Stimulated activated CD4-positive, alpha-beta T cell treated with anti-CD3 and anti-CD28 coated beads, Interleukin-4, amount 100 ng/mL, for 1 hour (primary cell): ENCODE data around the gene EPB41L5.
"Not testable (repeated sequence)": the region's sequence is repeated elsewhere in the genome, so short reads cannot be mapped to it uniquely, and the experiment has no call there.

Experiments used
- DNase-seq: peaks from one replicate; pipeline ENCODE4 v3.0.0-alpha.2; 2020

Gene EPB41L5

DNA sequence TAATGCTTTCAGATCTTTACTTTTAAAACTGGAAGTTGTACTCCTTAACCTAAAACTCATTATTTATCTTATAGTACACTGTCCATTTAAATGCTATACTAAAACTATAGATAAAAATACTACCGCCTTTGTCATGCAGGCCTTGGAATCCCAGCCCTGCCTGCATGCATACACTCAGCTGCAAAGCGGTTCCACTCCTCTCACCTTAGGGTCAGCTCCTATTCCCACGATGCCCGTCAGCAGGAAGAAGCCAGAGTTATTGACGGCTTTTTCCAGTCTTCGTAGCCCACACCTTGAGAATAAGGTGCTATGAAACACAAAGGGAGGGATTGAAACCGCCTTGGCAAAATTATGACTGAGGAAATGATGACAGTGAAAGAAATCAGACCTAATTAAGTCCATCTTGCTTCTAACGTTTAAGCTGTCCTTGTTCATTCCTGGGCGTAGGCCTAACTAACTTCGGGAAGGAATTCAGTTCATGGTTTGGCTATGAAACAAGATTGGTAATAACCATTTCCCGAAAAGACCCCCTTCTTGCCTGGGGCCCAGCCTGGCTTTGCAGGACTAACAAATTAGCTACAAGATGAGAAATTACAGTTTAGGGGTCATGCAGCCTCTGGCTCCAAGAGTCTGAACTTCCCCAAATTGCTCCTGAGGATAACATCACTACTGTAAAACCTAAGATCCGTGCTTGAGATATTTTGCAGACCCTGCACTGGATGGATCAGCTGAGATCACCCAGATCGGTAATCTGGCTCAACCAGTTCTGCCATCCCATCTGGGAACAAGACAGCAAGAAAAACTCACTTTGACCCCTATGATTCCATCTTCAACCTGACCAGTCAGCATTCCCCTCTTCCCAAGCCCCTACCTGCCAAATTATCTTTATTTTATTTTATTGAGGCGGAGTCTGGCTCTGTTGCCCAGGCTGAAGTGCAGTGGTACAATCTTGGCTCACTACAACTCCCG lies 17.1 kb downstream of the EPB41L5 start:
- no peak for DNase-seq

DNA sequence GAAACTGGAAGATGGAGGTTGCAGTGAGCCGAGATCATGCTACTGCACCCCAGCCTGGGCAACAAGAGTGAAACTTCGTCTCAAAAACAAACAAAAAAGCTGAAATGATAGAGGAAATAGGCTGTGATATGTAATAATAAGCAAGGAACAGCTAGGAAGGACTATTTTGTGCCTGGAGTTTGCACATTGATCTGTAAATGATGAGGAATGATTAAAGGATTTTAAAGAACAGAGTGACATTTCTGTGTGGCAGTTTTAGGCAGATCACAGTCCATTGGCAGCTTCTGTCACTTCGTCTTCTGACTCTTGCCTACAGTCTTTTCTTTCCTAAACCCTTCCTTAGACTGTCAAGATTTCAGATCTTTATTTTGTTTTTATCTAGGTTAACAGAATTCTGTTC lies 19.4 kb downstream of the EPB41L5 start:
- no peak for DNase-seq

- no peak for DNase-seq
Measured at GRCh38 chr2:120034027-120034426, 21.1 kb downstream of the EPB41L5 start.

DNA sequence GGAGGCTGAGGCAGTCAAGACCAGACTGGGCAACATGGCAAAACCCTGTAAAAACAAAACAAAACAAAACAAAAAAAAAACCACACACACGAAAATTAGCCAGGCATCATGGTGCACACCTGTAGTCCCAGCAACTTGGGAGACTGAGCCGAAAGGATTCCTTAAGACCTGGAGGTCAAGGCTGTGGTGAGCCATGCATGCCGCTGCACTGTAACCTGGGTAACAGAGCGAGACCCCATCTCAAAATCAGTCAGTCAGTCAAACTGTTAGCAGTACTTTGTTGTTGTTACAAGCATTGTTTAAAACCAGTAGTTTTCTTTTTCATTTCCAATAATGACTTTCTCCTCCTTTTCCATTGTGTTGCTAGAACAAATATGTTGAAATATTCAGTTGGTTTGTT lies 21.7 kb downstream of the EPB41L5 start:
- DNase-seq, result no peak

DNA sequence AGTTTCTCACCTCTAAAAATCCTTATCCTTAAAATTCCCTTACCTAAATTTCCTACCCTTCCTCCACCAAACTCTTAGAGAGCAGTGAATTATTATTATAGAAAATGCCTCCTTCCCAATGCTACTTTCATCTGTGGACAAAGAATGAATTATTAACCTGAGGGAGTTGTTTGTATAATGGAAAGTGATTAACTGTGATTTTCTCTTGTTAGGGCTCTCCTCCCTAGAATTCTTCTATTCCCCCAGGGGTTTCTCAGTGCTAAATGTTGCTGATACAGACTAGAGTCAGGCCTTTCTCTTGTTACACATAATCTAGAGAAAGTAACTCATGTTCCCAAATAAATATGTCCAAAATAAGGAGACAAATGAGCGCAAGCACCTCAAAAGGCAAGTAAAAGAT lies 23.3 kb downstream of the EPB41L5 start:
- DNase-seq, result no peak

DNA sequence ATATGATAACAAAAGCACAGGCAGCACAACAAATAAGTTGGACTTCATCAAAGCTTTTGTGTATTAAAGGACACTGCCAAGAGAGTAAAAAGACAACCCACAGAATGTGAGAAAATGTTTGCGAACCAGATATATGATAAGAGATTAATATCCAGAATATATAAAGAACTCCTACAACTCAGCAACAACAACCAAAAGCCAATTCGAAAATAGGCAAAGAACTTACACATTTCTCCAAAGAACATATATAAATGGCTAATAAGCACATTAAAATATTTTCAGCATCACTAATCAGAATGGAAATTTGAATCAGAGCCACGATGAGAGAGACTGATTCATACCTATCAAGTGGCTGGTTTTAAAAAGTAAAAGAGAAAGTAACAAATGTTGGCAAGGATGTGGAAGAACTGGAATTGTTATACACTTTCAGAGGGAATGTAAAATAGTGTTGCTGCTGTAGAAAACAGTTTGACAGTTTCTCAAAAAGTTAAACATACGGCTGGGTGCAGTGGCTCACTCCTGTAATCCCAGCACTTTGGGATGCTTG lies 25.2 kb downstream of the EPB41L5 start:
- DNase-seq, result no peak

DNA sequence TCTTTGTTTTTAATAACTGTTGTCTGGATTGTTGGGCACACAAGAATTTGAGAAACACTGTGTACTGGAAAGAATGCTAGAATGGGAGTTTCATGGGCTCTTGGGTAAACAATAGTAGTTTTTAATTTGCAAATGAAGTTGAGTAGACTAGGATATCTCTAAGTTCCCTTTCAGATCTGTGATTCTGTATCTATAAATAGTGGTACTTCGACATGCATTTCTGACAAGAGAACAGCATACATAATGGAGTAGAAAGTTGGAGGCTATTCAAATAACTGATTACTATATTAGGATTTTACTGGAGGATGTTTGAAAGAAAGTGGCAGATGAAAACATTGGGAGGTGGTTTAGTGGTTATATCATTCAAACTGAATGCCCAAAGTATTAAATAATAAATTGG lies 29.5 kb downstream of the EPB41L5 start:
- DNase-seq, result no peak

- DNase-seq, result no peak
Measured at GRCh38 chr2:120044336-120044735, 31.5 kb downstream of the EPB41L5 start.

DNA sequence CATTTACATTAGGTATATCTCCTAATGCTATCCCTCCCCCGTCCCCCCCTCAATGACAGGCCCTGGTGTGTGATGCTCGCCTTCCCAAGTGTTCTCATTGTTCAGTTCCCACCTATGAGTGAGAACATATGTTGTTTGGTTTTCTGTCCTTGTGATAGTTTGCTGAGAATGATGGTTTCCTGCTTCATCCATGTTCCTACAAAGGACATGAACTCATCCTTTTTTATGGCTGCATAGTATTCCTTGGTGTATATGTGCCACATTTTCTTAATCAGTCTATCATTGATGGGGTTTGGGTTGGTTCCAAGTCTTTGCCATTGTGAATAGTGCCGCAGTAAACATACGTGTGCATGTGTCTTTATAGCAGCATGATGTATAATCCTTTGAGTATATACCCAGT lies 32.9 kb downstream of the EPB41L5 start:
- not testable (repeated sequence) for DNase-seq

- not testable (repeated sequence) for DNase-seq
Measured at GRCh38 chr2:120046252-120046651, 33.4 kb downstream of the EPB41L5 start.

- DNase-seq, result no peak
Measured at GRCh38 chr2:120052597-120052996, 39.7 kb downstream of the EPB41L5 start.

DNA sequence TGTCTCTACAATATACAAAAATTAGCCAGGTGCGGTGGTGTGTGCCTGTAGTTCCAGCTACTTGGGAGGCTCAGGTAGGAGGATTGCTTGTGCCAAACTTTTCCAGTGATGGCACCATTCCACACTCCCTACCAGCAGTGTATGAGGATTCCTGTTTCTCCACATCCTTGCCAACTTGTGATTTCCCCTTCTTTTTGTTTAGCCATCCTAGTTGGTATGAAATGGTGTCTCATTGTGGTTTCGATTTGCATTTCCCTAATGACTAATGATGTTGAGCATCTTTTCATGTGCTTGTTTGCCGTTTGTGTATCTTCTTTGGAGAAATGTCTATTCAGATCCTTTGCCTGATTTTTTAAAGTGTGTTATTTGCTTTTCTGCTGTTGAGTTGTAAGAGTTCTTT lies 41.0 kb downstream of the EPB41L5 start:
- no peak for DNase-seq

DNA sequence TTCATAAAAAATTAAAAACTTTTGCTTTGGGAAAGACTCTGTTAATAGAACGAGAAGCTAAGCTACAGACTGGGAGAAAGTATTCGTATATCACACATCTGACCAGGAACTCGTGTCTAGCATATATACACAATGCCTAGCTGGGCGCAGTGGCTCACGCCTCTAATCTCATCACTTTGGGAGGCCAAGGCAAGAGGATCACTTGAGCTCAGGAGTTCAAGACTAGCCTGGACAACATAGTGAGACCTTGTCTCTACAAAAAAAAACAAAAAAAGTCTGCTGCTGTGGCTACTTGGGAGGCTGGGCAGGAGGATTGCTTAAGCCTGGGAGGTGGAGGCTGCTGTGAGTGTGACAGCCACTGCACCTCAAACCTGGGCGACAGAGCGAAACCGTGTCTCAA lies 46.6 kb downstream of the EPB41L5 start:
- no peak for DNase-seq

GRCh38 chr2:120060088-120060623 lies 47.3 kb downstream of the EPB41L5 start:
- DNase-seq, result no peak

DNA sequence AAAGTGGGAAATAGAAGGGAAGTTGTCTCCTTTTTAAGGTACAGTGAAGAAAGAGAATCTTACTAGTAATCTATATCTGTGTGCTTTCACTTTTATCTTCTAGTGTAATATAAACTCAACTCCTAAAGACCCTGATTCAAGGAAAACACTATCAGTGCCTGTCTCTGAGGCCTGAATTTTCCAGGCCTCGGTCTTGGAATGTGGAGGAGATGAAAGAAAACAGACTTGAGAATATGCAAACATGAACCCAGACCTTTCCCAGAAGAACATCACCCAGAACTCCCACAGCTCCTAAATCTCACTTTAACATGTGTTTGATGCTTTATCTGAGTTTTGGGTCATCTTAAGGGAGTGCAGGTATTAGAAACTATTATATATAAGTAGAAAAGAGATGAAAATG lies 51.8 kb downstream of the EPB41L5 start:
- DNase-seq, result no peak

GRCh38 chr2:120066800-120067547 lies 54.1 kb downstream of the EPB41L5 start:
- DNase-seq, result no peak

DNA sequence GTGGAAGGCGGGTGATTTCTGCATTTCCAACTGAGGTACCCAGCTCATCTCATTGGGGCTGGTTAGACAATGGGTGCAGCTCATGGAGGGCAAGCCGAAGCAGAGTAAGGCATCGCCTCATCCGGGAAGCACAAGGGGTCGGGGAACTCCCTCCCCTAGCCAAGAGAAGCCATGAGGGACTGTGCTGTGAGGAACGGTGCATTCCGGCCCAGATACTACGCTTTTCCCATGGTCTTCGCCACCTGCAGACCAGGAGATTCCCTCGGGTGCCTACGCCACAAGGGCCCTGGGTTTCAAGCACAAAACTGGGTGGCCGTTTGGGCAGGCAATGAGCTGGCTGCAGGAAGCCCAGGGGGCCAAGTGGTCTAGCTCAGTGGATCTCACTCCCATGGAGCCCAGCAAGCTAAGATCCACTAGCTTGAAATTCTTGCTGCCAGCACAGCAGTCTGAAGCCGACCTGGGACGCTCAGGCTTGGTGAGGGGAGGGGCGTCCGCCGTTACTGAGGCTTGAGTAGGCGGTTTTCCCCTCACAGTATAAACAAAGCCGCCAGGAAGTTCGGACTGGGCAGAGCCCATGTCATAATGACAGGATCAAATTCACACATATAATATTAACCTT lies 55.3 kb downstream of the EPB41L5 start:
- not testable (repeated sequence) for DNase-seq

DNA sequence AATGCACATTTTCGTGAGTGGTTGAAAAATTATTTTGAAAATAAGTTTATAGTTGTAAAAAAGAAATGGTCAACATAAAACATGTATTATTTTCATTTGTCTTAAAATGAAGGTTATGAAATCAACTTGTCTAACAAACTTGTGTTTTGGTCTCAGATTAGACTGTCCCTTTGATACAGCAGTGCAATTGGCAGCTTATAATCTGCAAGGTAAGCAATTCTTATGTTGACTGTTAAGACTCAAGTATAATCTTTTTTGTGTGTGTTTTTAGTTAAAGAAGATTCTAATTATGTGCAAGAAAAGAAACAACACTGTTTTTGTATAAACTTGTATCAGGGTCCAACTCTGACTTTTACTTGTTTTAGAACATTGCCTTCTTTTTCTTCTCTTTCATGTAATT lies 62.7 kb downstream of the EPB41L5 start:
- DNase-seq, result no peak

DNA sequence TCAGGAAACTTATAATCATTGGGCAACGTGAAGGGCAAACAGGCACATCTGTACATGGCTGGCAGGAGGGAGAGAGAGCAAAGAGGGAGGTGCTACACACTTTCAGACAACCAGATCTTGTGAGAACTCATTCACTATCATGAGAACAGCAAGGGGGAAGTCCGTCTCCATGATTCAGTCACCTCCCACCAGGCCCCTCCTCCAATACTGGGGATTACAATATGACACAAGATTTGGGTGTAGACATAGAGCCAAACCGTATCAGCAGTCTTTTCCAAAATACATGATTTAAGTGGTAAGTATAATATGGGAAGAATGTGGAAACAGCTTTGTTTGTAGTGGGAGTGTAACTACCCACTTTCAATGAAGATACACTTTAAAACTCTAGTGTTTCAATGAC lies 65.0 kb downstream of the EPB41L5 start:
- no peak for DNase-seq

DNA sequence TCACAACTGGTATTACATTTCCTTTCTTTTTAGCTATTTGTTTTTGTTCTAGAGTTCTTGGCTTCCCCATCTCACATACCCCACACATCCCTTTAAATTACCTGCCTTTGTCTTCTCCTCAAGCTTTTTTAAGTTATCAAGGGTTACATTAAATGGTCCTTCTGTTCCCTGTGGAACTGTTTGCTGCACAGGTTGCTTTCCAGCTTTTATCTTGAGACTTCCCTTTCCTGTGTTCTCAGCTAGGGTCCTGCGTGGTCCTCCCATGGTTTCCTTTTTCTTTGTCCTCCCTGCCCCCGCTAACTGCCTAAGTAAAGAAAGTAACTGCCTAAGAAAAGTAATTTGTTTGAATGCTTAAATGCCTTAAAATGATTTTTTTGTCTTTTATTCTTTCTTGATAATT lies 66.8 kb downstream of the EPB41L5 start:
- no peak for DNase-seq

DNA sequence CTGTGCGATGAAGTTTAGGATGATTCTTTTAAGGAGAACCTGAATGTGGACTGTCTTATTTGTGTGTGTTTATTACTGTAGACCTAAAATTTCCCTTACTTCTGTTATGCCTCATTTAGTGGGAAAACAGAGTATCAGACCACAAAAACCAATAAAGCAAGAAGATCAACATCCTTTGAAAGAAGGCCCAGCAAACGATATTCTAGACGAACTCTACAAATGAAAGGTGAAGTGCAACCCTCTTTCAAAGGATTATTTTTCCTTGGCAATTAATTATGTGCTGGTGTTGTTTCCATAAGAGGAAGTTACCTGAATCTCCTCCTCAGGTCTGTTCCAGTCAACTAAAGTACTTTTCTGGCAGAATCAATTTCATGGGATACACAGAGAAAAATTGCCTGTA lies 78.6 kb downstream of the EPB41L5 start:
- DNase-seq, result no peak

DNA sequence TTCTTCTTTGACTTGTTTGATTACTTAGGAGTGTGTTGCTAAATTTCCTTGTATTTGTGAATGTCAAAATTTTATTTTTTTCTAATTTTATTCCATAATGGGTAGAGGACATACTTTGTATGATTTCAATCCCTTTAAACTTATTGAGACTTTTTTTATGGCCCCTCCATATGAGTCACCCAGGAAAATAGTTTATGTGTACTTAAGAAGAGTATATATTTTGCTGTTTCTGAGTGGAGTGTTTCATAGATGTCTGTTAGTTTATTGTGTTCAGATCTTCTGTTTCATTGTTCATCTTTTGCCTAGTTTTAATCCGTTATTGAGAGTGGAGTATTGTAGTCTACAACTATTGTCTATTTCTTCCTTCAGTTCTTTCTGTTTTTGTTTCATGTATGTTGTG lies 81.9 kb downstream of the EPB41L5 start:
- DNase-seq, result no peak

DNA sequence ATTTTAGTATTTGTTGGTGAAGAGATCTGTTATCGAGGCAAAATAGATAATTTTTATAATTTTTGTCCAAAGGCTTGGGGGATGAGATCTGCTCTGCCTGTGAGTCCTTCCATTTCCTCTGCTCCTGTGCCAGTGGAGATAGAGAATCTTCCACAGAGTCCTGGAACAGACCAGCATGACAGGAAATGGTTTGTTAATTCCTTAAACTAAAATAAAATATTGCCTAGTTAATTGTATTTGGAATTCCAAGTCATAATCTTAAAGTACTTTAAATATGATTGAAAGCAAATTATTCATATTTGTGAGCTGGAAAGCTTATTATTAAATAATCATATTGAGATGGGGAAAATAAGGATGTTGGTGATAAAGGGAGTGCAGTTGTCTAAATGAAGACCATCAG lies 87.8 kb downstream of the EPB41L5 start:
- no peak for DNase-seq
